ENCODE measurements around the gene PFN3. TPM values are rescaled to one million over a fixed set of nuclear protein-coding genes. Genes with fewer than 3 reads are reported as not detected.

The PFN3 gene
- total RNA-seq, 1 donor from 2014 or later, result not detected

GRCh38 chr5:177392765-177393164, 7.7 kb downstream of the PFN3 start:
- TF ChIP-seq POLR2A (IDR thresholded peaks at IDR 0.05) (no peak), CTCF (IDR thresholded peaks at IDR 0.05) (no peak), POLR2AphosphoS5 (IDR thresholded peaks at IDR 0.05; ENCODE audit: insufficient read depth in 1 of 2, low read depth in 1 of 2) (no peak)
- Histone ChIP-seq H3K27ac (no peak overlapping the region), H3K4me1 (peaks cover 27% of the 10 kb centered on the region), H3K9me3 (no peaks in the 10 kb centered on the region), H3K4me3 (no peak overlapping the region), H3K27me3 (no peaks in the 10 kb centered on the region), H3K36me3 (no peaks in the 10 kb centered on the region)
- intact Hi-C loops (cut with DNase I), result no loop called here
- no peak for DNase-seq (ENCODE audit: extremely low spot score in 2 of 2)

- intact Hi-C loops (cut with DNase I), result loop anchor here (2.0 kb wide), 2 partner anchors 64 to 110 kb away; no protein-coding TSS in a partner anchor
- peak in 1 of 2 donors; percentile 33 for TF ChIP-seq POLR2AphosphoS5 (IDR thresholded peaks at IDR 0.05; ENCODE audit: insufficient read depth in 1 of 2, low read depth in 1 of 2)
- TF ChIP-seq CTCF (IDR thresholded peaks at IDR 0.05), result peak; percentile 87 to 96 (median 92)
- TF ChIP-seq POLR2A (IDR thresholded peaks at IDR 0.05), result no peak
- peak overlapping the region; percentile 37 for H3K27ac ChIP-seq
- no peaks in the 10 kb centered on the region for H3K9me3 ChIP-seq
- no peak for DNase-seq (ENCODE audit: extremely low spot score in 2 of 2)
- peaks cover 37% of the 10 kb centered on the region for H3K4me1 ChIP-seq
- H3K36me3 ChIP-seq, result no peaks in the 10 kb centered on the region
- H3K27me3 ChIP-seq, result no peaks in the 10 kb centered on the region
- H3K4me3 ChIP-seq, result no peak overlapping the region
Measured at GRCh38 chr5:177390363-177391300, 9.8 kb downstream of the PFN3 start.

- Histone ChIP-seq H3K27ac (peak overlapping the region; percentile 37), H3K9me3 (no peaks in the 10 kb centered on the region), H3K36me3 (no peaks in the 10 kb centered on the region), H3K4me1 (peaks cover 46% of the 10 kb centered on the region), H3K4me3 (no peak overlapping the region), H3K27me3 (no peaks in the 10 kb centered on the region)
- TF ChIP-seq POLR2AphosphoS5 (IDR thresholded peaks at IDR 0.05; ENCODE audit: insufficient read depth in 1 of 2, low read depth in 1 of 2) (peak; percentile 46 to 47), POLR2A (IDR thresholded peaks at IDR 0.05) (no peak), CTCF (IDR thresholded peaks at IDR 0.05) (no peak)
- no peak for DNase-seq (ENCODE audit: extremely low spot score in 2 of 2)
- intact Hi-C loops (cut with DNase I), result loop anchor here (2.0 kb wide), 2 partner anchors 65 to 111 kb away; no protein-coding TSS in a partner anchor
Measured at GRCh38 chr5:177389241-177390169, 11.0 kb downstream of the PFN3 start.

- peaks cover 46% of the 10 kb centered on the region for H3K4me1 ChIP-seq
- no peaks in the 10 kb centered on the region for H3K36me3 ChIP-seq
- TF ChIP-seq CTCF (IDR thresholded peaks at IDR 0.05) (no peak), POLR2A (IDR thresholded peaks at IDR 0.05) (no peak), POLR2AphosphoS5 (IDR thresholded peaks at IDR 0.05; ENCODE audit: insufficient read depth in 1 of 2, low read depth in 1 of 2) (no peak)
- H3K27ac ChIP-seq, result peak overlapping the region; percentile 37
- no peak overlapping the region for H3K4me3 ChIP-seq
- H3K9me3 ChIP-seq, result no peaks in the 10 kb centered on the region
- H3K27me3 ChIP-seq, result no peaks in the 10 kb centered on the region
- no peak for DNase-seq (ENCODE audit: extremely low spot score in 2 of 2)
- intact Hi-C loops (cut with DNase I), result no loop called here
Measured at GRCh38 chr5:177388521-177389052, 11.9 kb downstream of the PFN3 start.

All from vagina (tissue), 2 donors.